PC-9 (cell line): ENCODE measurements around the gene GSN. TPM values are rescaled to one million over a fixed set of nuclear protein-coding genes. Genes with fewer than 3 reads are reported as not detected.

Experiments
- BruUV-seq: library from RNA; stranded (reverse); fragments of 400-500 nt; replicated peaks from 2 replicates; lab custom pipeline; 2021; lab: Mats Ljungman, UMichigan
- CTCF ChIA-PET: fragments of 300-600 bp; sonication (Branson Sonifier 250); formaldehyde crosslinking; loops from one replicate; lab custom pipeline; 2022; ENCODE audit warnings: antibody characterized with exemption; lab: Charles Lee
- POLR2A ChIA-PET: fragments of 300-600 bp; sonication (Branson Sonifier 250); formaldehyde crosslinking; loops from one replicate; lab custom pipeline; 2022; ENCODE audit warnings: antibody characterized with exemption; ENCODE audit not compliant: unreplicated experiment; lab: Charles Lee
- DNase-seq, 2 experiments: peaks; one replicate each; pipeline versions ENCODE4 v3.0.0 to v3.0.0-alpha.2; 2015 to 2022; ENCODE audit warnings: mixed read lengths in 1 of 2
- H2AFZ ChIP-seq: fragments of 200-600 bp; sonication (generic); 2 replicates; pipeline ENCODE4 v1.8.1; 2017; ENCODE audit warnings: antibody characterized with exemption
- H3F3A ChIP-seq: fragments of 200-600 bp; sonication (generic); 2 replicates; pipeline ENCODE4 v1.8.1; 2017; ENCODE audit warnings: antibody characterized with exemption, mild to moderate bottlenecking, low read depth; ENCODE audit not compliant: insufficient read depth
- H3K27ac ChIP-seq: fragments of 200-600 bp; sonication (generic); 2 replicates; pipeline ENCODE4 v1.6.1; 2016; ENCODE audit warnings: mixed run types
- H3K27me3 ChIP-seq: fragments of 200-600 bp; sonication (generic); 2 replicates; pipeline ENCODE4 v1.6.1; 2016; ENCODE audit warnings: low read depth, mixed run types; ENCODE audit not compliant: insufficient read depth
- H3K36me3 ChIP-seq: fragments of 200-600 bp; sonication (generic); 2 replicates; pipeline ENCODE4 v1.6.1; 2016; ENCODE audit warnings: low read depth, mixed run types
- H3K4me1 ChIP-seq: fragments of 200-600 bp; sonication (generic); replicated peaks from 2 replicates; pipeline ENCODE4 v1.6.1; 2016; ENCODE audit warnings: mixed run types; ENCODE audit not compliant: insufficient read depth
- H3K4me2 ChIP-seq: fragments of 200-600 bp; sonication (generic); 2 replicates; pipeline ENCODE4 v1.6.1; 2017; ENCODE audit warnings: mixed run types
- H3K4me3 ChIP-seq: fragments of 200-600 bp; sonication (generic); 2 replicates; pipeline ENCODE4 v1.6.1; 2016; ENCODE audit warnings: mixed run types
- H3K79me2 ChIP-seq: fragments of 200-600 bp; sonication (generic); 2 replicates; pipeline ENCODE4 v1.6.1; 2017; ENCODE audit warnings: low read depth, mixed run types
- H3K9me2 ChIP-seq: fragments of 200-600 bp; sonication (generic); 2 replicates; pipeline ENCODE4 v1.8.1; 2017; ENCODE audit warnings: mild to moderate bottlenecking; ENCODE audit not compliant: insufficient read depth
- H3K9me3 ChIP-seq: fragments of 200-600 bp; sonication (generic); 2 replicates; pipeline ENCODE4 v1.8.1; 2016; ENCODE audit warnings: low read depth; ENCODE audit not compliant: insufficient read depth
- H4K20me1 ChIP-seq: fragments of 200-600 bp; sonication (generic); 2 replicates; pipeline ENCODE4 v1.8.1; 2017; ENCODE audit not compliant: insufficient read depth
- CTCF ChIP-seq: fragments of 200-600 bp; sonication (generic); conservative IDR thresholded peaks from 2 replicates; pipeline ENCODE4 v1.6.1; 2017; ENCODE audit warnings: mixed run types, antibody characterized with exemption, mild to moderate bottlenecking, moderate library complexity
- EZH2 ChIP-seq: fragments of 200-600 bp; sonication (generic); IDR thresholded peaks from 2 replicates; pipeline ENCODE4 v1.8.0; 2017; ENCODE audit warnings: antibody characterized with exemption, low read depth
- intact Hi-C: fragments of 100-400 bp; cut with micrococcal nuclease; formaldehyde crosslinking; loops from one replicate; pipeline ENCODE4 v1.10.0; 2022; ENCODE audit not compliant: unreplicated experiment
- total RNA-seq: library from RNA; stranded (reverse); gene quantifications from 2 replicates; pipeline ENCODE4 v1.2.3, GENCODE V29; 2021

GSN gene
- total RNA-seq, 1 experiment from 2014 or later = 135 TPM

GRCh38 chr9:121373011-121373729 is 105.2 kb downstream of the GSN start:
- Histone ChIP-seq H3K79me2 (no peaks in the 10 kb centered on the region), H4K20me1 (no peaks in the 10 kb centered on the region), H3K27me3 (no peaks in the 10 kb centered on the region), H3K4me2 (peak overlapping the region; percentile 69), H3K9me3 (no peaks in the 10 kb centered on the region), H3K4me1 (peaks cover 30% of the 10 kb centered on the region), H3K36me3 (no peaks in the 10 kb centered on the region), H2AFZ (peak overlapping the region; percentile 14; the same call in 1 of the 2 replicates), H3K9me2 (no peaks in the 10 kb centered on the region), H3K27ac (peak overlapping the region; percentile 67), H3F3A (peaks cover 37% of the 10 kb centered on the region), H3K4me3 (no peak overlapping the region)
- TF ChIP-seq EZH2 (no peak), CTCF (no peak)
- no TSS peak for BruUV-seq
- DNase-seq = peak in 1 of 2 experiments; percentile 58
- ChIA-PET POLR2A (no interaction called here), CTCF (interaction anchor here (0.6 kb wide), 1 partner anchor 10 kb away, joined by 3 read pairs; no protein-coding TSS in a partner anchor)
- intact Hi-C loops = loop anchor here (5.0 kb wide), 2 partner anchors 36 to 91 kb away; no protein-coding TSS in a partner anchor

GRCh38 chr9:121376214-121376830 is 108.4 kb downstream of the GSN start:
- Histone ChIP-seq H3K9me2 (no peaks in the 10 kb centered on the region), H3F3A (peaks cover 26% of the 10 kb centered on the region), H3K27ac (no peak overlapping the region), H3K27me3 (no peaks in the 10 kb centered on the region), H3K79me2 (no peaks in the 10 kb centered on the region), H3K4me2 (no peak overlapping the region), H3K4me1 (peaks cover 23% of the 10 kb centered on the region), H3K36me3 (no peaks in the 10 kb centered on the region), H3K4me3 (no peak overlapping the region), H3K9me3 (no peaks in the 10 kb centered on the region), H2AFZ (no peak overlapping the region), H4K20me1 (no peaks in the 10 kb centered on the region)
- peak; percentile 63 for TF ChIP-seq CTCF
- TF ChIP-seq EZH2 = no peak
- POLR2A ChIA-PET = no interaction called here
- DNase-seq = no peak
- BruUV-seq = no TSS peak
- intact Hi-C loops = loop anchor here (1.0 kb wide), 2 partner anchors 56 to 163 kb away; no protein-coding TSS in a partner anchor
- CTCF ChIA-PET = interaction anchor here (0.6 to 1.0 kb wide), 2 partner anchors 56 to 150 kb away, joined by 3 to 7 read pairs; no protein-coding TSS in a partner anchor

- H2AFZ ChIP-seq = no peak overlapping the region
- POLR2A ChIA-PET = no interaction called here
- no peaks in the 10 kb centered on the region for H3K27me3 ChIP-seq
- no peak overlapping the region for H3K4me3 ChIP-seq
- no peak overlapping the region for H3K4me2 ChIP-seq
- H3K9me3 ChIP-seq = no peaks in the 10 kb centered on the region
- intact Hi-C loops = no loop called here
- no peaks in the 10 kb centered on the region for H3K36me3 ChIP-seq
- DNase-seq = no peak
- H3K4me1 ChIP-seq = no peaks in the 10 kb centered on the region
- TF ChIP-seq CTCF = no peak
- TF ChIP-seq EZH2 = no peak
- H4K20me1 ChIP-seq = no peaks in the 10 kb centered on the region
- H3K79me2 ChIP-seq = no peaks in the 10 kb centered on the region
- CTCF ChIA-PET = interaction anchor here (0.6 kb wide), 1 partner anchor 165 kb away, joined by 6 read pairs; no protein-coding TSS in a partner anchor
- no TSS peak for BruUV-seq
- H3K27ac ChIP-seq = no peak overlapping the region
- H3F3A ChIP-seq = no peaks in the 10 kb centered on the region
- 0 out of 2 replicates have a peak, but pooled peaks cover 3% of the 10 kb centered on the region for H3K9me2 ChIP-seq
Measured at GRCh38 chr9:121380846-121381245, 112.9 kb downstream of the GSN start.

Other genes with a start within 250 kb of the GSN start
- 11.5 and 13.0 TPM in 2 replicates for gene C5, start 217.9 kb upstream of the GSN start, total RNA-seq
- gene CNTRL, start 193.2 kb upstream of the GSN start, total RNA-seq = 41.6 and 44.9 TPM in 2 replicates
- 58.1 and 82.6 TPM in 2 replicates for gene RAB14, start 66.3 kb upstream of the GSN start, total RNA-seq
- 7.1 and 7.6 TPM in 2 replicates for gene STOM, start 102.1 kb downstream of the GSN start, total RNA-seq
- gene GGTA1, start 231.7 kb downstream of the GSN start, total RNA-seq = not detected in 2 replicates